Heart left ventricle (tissue), 16 donors: Measurements from ENCODE around the gene GLTPD2. TPM values are rescaled to one million over a fixed set of nuclear protein-coding genes. Genes with fewer than 3 reads are reported as not detected.

Experiments
- ATAC-seq, 4 donors: fragments of 200-7000 bp; cut with Tn5 transposase; one replicate each; pipeline ENCODE4 v1.9.1; 2020 to 2022; ENCODE audit warnings: moderate library complexity in 4 of 4, mild to moderate bottlenecking in 3 of 4, moderate number of reproducible peaks in 1 of 4
- DNase-seq, 5 donors: peaks; one replicate each; pipeline ENCODE4 v3.0.0-alpha.2; 2020
- H3K27ac ChIP-seq, 12 donors: fragments of 200-600 bp; sonication (generic) in 4 of 12; one replicate each; pipeline versions ENCODE4 v1.5.0 to v1.8.0; 2016 to 2022; ENCODE audit warnings: mild to moderate bottlenecking in 2 of 12
- H3K27me3 ChIP-seq, 9 donors: fragments of 200-600 bp; sonication (generic) in 2 of 9; one replicate each; pipeline versions ENCODE4 v1.5.1 to v1.8.0; 2016 to 2022; ENCODE audit warnings: mild to moderate bottlenecking in 3 of 9
- H3K36me3 ChIP-seq, 9 donors: fragments of 200-600 bp; sonication (generic) in 2 of 9; one replicate each; pipeline versions ENCODE4 v1.5.0 to v1.8.0; 2018 to 2022; ENCODE audit warnings: mild to moderate bottlenecking in 2 of 9
- H3K4me1 ChIP-seq, 12 donors: fragments of 200-600 bp; sonication (generic) in 4 of 12; one replicate each; pipeline versions ENCODE4 v1.5.0 to v1.8.0; 2016 to 2022; ENCODE audit warnings: mild to moderate bottlenecking in 3 of 12
- H3K4me3 ChIP-seq, 12 donors: fragments of 200-600 bp; sonication (generic) in 4 of 12; one replicate each; pipeline versions ENCODE4 v1.5.0 to v1.8.0; 2017 to 2022; ENCODE audit warnings: mild to moderate bottlenecking in 9 of 12, moderate library complexity in 4 of 12
- H3K9me3 ChIP-seq, 12 donors: fragments of 200-600 bp; sonication (generic) in 4 of 12; one replicate each; pipeline versions ENCODE4 v1.5.0 to v1.8.0; 2016 to 2022; ENCODE audit warnings: mild to moderate bottlenecking in 1 of 12
- CTCF ChIP-seq, 12 donors: fragments of 200-600 bp; sonication (generic) in 4 of 12; IDR thresholded peaks; one replicate each; pipeline versions ENCODE4 v1.5.0 to v1.8.0; 2018 to 2022; ENCODE audit warnings: antibody characterized with exemption in 12 of 12, mild to moderate bottlenecking in 5 of 12
- POLR2A ChIP-seq, 2 donors: fragments of 450-650 bp; IDR thresholded peaks; one replicate each; pipeline ENCODE4 v1.6.1; 2017; ENCODE audit warnings: antibody characterized with exemption in 2 of 2, mild to moderate bottlenecking in 2 of 2, moderate library complexity in 2 of 2
- WGBS, 4 donors: extraction: QIAGEN DNeasy Blood & Tissue Kit in 2 of 4; methylation state at CpG; one replicate each; pipeline versions ENCODE4 v1.1.5 to v1.1.7; 2013 to 2018; 5-methylcytosine and 5-hydroxymethylcytosine counted together
- intact Hi-C, 10 donors: fragments of 100-400 bp; cut with DNase I; formaldehyde crosslinking; loops; one replicate each; pipeline versions ENCODE4 v1.11.1 to v1.14.2; 2022
- polyA plus RNA-seq, 2 donors: library from polyadenylated mRNA; stranded (reverse); fragments of 200-250 nt; gene quantifications; one replicate each; pipeline ENCODE4 v1.2.3, GENCODE V29; 2013
- total RNA-seq, 9 donors: library from RNA; depleted of rRNA in 2 of 9; stranded (reverse); fragments of >200 nt in 2 of 9; fragmentation: NEBNext Ultra II Directional in 3 of 9; extraction: Animal tissue kit (Norgen Biotek cat#: 25700) in 3 of 9; gene quantifications; one replicate each; pipeline versions ENCODE4 v1.1.0 to v1.2.4, GENCODE V29; 2016 to 2023
- donor health status: ischemic (EF 13 %, LVEDD 7.1; RV severe dilation, severe dysfunction).
- donor health status: healthy with polysubstance abuse.
- donor health status: DM: no; HTN: yes; CAD: no.
- donor health status: DM: no; HTN: no; CAD: no.
- donor health status: ischemic (EF 25% LVEDD 6.9; RV normal size, moderate dysfunction).
- donor health status: ischemic (EF 25% LVEDD 5.7; RV mildly dilated, moderate dysfunction).
- donor health status: healthy.
- donor health status: DM: yes; HTN: yes; CAD: no.
- donor health status: ischemic (EF 35%, LVEDD 5.7; RV mildly dilated, moderate dysfunction).
- donor health status: nonischemic (EF 11% LVEDD 7.7; RV severe dilation, severe dysfunction).
- donor health status: DM: yes; HTN: yes; CAD: no.
- donor health status: PGD.
- donor health status: ischemic (EF 29% LVEDD 5.4; RV normal size, mild dysfunction).
- donor health status: nonischemic (EF 23%, LVEDD 6.1; RV moderate dilation, normal function).

Gene GLTPD2
- total and polyA plus RNA-seq, 11 donors = not detected

- ATAC-seq (no peak), DNase-seq (no peak)
- Histone ChIP-seq H3K4me1 (no peaks in the 10 kb centered on the region), H3K4me3 (no peak overlapping the region), H3K9me3 (no peaks in the 10 kb centered on the region), H3K27me3 (peaks cover 0 to 39% (median 16%) of the 10 kb centered on the region in 9 donors), H3K27ac (no peak overlapping the region), H3K36me3 (no peaks in the 10 kb centered on the region)
- WGBS, 4 donors = 59 to 66% (median 60%) methylated on average over 9 of the region's 9 CpGs
- TF ChIP-seq CTCF (IDR thresholded peaks at IDR 0.05) (no peak), POLR2A (IDR thresholded peaks at IDR 0.05) (no peak)
- intact Hi-C loops = no loop called here
Observed at GRCh38 chr17:4777969-4778760, 10.6 kb upstream of the GLTPD2 start.

GRCh38 chr17:4780325-4780955, 8.3 kb upstream of the GLTPD2 start:
- H3K9me3 ChIP-seq = no peaks in the 10 kb centered on the region
- no peaks in the 10 kb centered on the region for H3K36me3 ChIP-seq
- ATAC-seq (no peak), DNase-seq (no peak)
- H3K4me1 ChIP-seq = peaks cover 0 to 6% (median 4%) of the 10 kb centered on the region in 12 donors
- intact Hi-C loops = loop anchor here in 2 of 10 donors (5.0 to 10.0 kb wide), 2 partner anchors 38 to 46 kb away; partner anchors contain the start of genes CXCL16 (in 1 of the 2), MED11 (in 1 of the 2) and ZMYND15 (in 1 of the 2)
- no peak overlapping the region for H3K27ac ChIP-seq
- no peak overlapping the region for H3K4me3 ChIP-seq
- peaks cover 0 to 56% (median 31%) of the 10 kb centered on the region in 9 donors for H3K27me3 ChIP-seq
- 70 to 80% (median 75%) methylated on average over 11 of the region's 11 CpGs for WGBS, 4 donors
- TF ChIP-seq POLR2A (IDR thresholded peaks at IDR 0.05) = no peak
- TF ChIP-seq CTCF (IDR thresholded peaks at IDR 0.05) = no peak

- Histone ChIP-seq H3K27me3 (peaks cover 0 to 63% (median 40%) of the 10 kb centered on the region in 9 donors), H3K36me3 (no peaks in the 10 kb centered on the region), H3K9me3 (no peaks in the 10 kb centered on the region), H3K4me1 (peaks cover 0 to 28% (median 25%) of the 10 kb centered on the region in 12 donors), H3K4me3 (no peak overlapping the region), H3K27ac (no peak overlapping the region)
- intact Hi-C loops = loop anchor here in 2 of 10 donors (5.0 to 10.0 kb wide), 2 partner anchors 40 to 48 kb away; partner anchors contain the start of genes CXCL16 (in 1 of the 2), MED11 (in 1 of the 2) and ZMYND15 (in 1 of the 2)
- WGBS, 4 donors = 26 to 41% (median 28%) methylated on average over 22 to 28 of the region's 28 CpGs
- ATAC-seq (peak in 1 of 4 donors; percentile 26), DNase-seq (peak in 1 of 5 donors; percentile 71)
- no peak for TF ChIP-seq POLR2A (IDR thresholded peaks at IDR 0.05)
- TF ChIP-seq CTCF (IDR thresholded peaks at IDR 0.05) = no peak
Observed at GRCh38 chr17:4782652-4783051, 6.1 kb upstream of the GLTPD2 start.
